Panc1 (cell line): Measurements from ENCODE around the gene LAMC3. TPM values are rescaled to one million over a fixed set of nuclear protein-coding genes. Genes with fewer than 3 reads are reported as not detected.
"Not testable (repeated sequence)": the region's sequence is repeated elsewhere in the genome, so short reads cannot be mapped to it uniquely, and the experiment has no call there.

Experiments
- ATAC-seq: fragments of 200-7000 bp; cut with Tn5 transposase; 2 replicates; pipeline ENCODE4 v1.9.1; 2020; ENCODE audit warnings: mild to moderate bottlenecking, moderate library complexity
- BruUV-seq: library from RNA; stranded (reverse); fragments of 400-500 nt; replicated peaks from 2 replicates; lab custom pipeline; 2021; lab: Mats Ljungman, UMichigan
- CTCF ChIA-PET: fragments of 300-600 bp; sonication (Branson Sonifier 250); formaldehyde crosslinking; loops from one replicate; lab custom pipeline; 2022; ENCODE audit warnings: antibody characterized with exemption; lab: Charles Lee
- POLR2A ChIA-PET: fragments of 300-600 bp; sonication (Branson Sonifier 250); formaldehyde crosslinking; loops from one replicate; lab custom pipeline; 2022; ENCODE audit warnings: antibody characterized with exemption; lab: Charles Lee
- DNase-seq: peaks from one replicate; pipeline ENCODE4 v3.0.0-alpha.2; 2010; ENCODE audit warnings: low read depth, low spot score
- H3K27ac ChIP-seq: 2 replicates; pipeline ENCODE4 v1.5.1; 2011; ENCODE audit warnings: mild to moderate bottlenecking, low read length, inconsistent platforms
- H3K27me3 ChIP-seq: fragments of 200-500 bp; sonication (Bioruptor generic); 2 replicates; pipeline ENCODE4 v1.6.0; 2014; ENCODE audit warnings: low read length, inconsistent platforms; ENCODE audit not compliant: control insufficient read depth, insufficient read depth
- H3K36me3 ChIP-seq: fragments of 200-500 bp; sonication (Bioruptor generic); 2 replicates; pipeline ENCODE4 v1.5.1; 2014; ENCODE audit warnings: inconsistent platforms, mild to moderate bottlenecking, low read length, moderate library complexity; ENCODE audit not compliant: control insufficient read depth, insufficient read depth
- H3K4me1 ChIP-seq: 2 replicates; pipeline ENCODE4 v1.5.1; 2011; ENCODE audit warnings: inconsistent platforms, mild to moderate bottlenecking, low read length, moderate library complexity; ENCODE audit not compliant: control insufficient read depth, insufficient read depth
- H3K4me3 ChIP-seq, 2 experiments: 2 replicates each; pipeline ENCODE4 v1.5.1; 2011 to 2012; ENCODE audit warnings: low read depth in 2 of 2, low read length in 2 of 2, mild to moderate bottlenecking in 2 of 2, inconsistent platforms in 1 of 2, moderate library complexity in 1 of 2
- H3K9me3 ChIP-seq: fragments of 200-500 bp; sonication (Bioruptor generic); 2 replicates; pipeline ENCODE4 v1.5.1; 2014; ENCODE audit warnings: low read depth, mild to moderate bottlenecking, inconsistent platforms, low read length, moderate library complexity; ENCODE audit not compliant: control insufficient read depth, insufficient read depth
- CTCF ChIP-seq: fragments of 450-650 bp; IDR thresholded peaks from 2 replicates; pipeline ENCODE4 v1.5.1; 2017; ENCODE audit warnings: mild to moderate bottlenecking
- POLR2AphosphoS5 ChIP-seq: IDR thresholded peaks from 2 replicates; pipeline ENCODE4 v1.6.1; 2012; ENCODE audit warnings: mild to moderate bottlenecking, low read depth, low read length, moderate library complexity
- SIN3A ChIP-seq: IDR thresholded peaks from 2 replicates; pipeline ENCODE4 v1.6.1; 2012; ENCODE audit warnings: low read depth, mild to moderate bottlenecking, low read length, moderate library complexity, borderline replicate concordance; ENCODE audit not compliant: insufficient read depth
- TCF7L2 ChIP-seq: IDR thresholded peaks from 2 replicates; pipeline ENCODE4 v1.6.1; 2011; ENCODE audit warnings: mild to moderate bottlenecking, low read depth, low read length, inconsistent platforms
- in situ Hi-C: cut with HindIII; loops from 2 replicates; pipeline ENCODE4 v1.10.0; 2016; ENCODE audit warnings: low sequenced_read_pairs, low pct_unique_long_range_greater_than_20kb
- intact Hi-C: fragments of 100-400 bp; cut with micrococcal nuclease; formaldehyde crosslinking; loops from one replicate; pipeline ENCODE4 v1.10.0; 2022; ENCODE audit not compliant: unreplicated experiment
- total RNA-seq: library from RNA; stranded (reverse); gene quantifications from one replicate; pipeline ENCODE4 v1.2.1, GENCODE V29; 2021; ENCODE audit not compliant: unreplicated experiment
- TF ChIP-seq, protein P1 (sequence below), 2 experiments: IDR thresholded peaks; 2 replicates each; pipeline ENCODE4 v1.6.1; 2011 to 2012; ENCODE audit warnings: low read depth in 2 of 2, control low read depth in 1 of 2, low read length in 1 of 2, mild to moderate bottlenecking in 1 of 2, moderate library complexity in 1 of 2; ENCODE audit not compliant: insufficient read depth in 1 of 2

Gene LAMC3
- total RNA-seq, 1 experiment from 2014 or later = 16.4 TPM

GRCh38 chr9:130998597-130999244 lies 10.3 kb upstream of the LAMC3 start:
- ATAC-seq = peak; percentile 24; the same call in 1 of the 2 replicates
- intact Hi-C loops = loop anchor here (5.0 kb wide), 1 partner anchor 126 kb away; no protein-coding TSS in a partner anchor

GRCh38 chr9:130999245-130999623 lies 9.7 kb upstream of the LAMC3 start:
- peaks cover 3% of the 10 kb centered on the region; the same call in 1 of the 2 replicates for H3K4me1 ChIP-seq
- no peak for TF ChIP-seq POLR2AphosphoS5
- TF ChIP-seq TCF7L2 = no peak
- no peak for TF ChIP-seq CTCF
- TF ChIP-seq, protein P1, sequence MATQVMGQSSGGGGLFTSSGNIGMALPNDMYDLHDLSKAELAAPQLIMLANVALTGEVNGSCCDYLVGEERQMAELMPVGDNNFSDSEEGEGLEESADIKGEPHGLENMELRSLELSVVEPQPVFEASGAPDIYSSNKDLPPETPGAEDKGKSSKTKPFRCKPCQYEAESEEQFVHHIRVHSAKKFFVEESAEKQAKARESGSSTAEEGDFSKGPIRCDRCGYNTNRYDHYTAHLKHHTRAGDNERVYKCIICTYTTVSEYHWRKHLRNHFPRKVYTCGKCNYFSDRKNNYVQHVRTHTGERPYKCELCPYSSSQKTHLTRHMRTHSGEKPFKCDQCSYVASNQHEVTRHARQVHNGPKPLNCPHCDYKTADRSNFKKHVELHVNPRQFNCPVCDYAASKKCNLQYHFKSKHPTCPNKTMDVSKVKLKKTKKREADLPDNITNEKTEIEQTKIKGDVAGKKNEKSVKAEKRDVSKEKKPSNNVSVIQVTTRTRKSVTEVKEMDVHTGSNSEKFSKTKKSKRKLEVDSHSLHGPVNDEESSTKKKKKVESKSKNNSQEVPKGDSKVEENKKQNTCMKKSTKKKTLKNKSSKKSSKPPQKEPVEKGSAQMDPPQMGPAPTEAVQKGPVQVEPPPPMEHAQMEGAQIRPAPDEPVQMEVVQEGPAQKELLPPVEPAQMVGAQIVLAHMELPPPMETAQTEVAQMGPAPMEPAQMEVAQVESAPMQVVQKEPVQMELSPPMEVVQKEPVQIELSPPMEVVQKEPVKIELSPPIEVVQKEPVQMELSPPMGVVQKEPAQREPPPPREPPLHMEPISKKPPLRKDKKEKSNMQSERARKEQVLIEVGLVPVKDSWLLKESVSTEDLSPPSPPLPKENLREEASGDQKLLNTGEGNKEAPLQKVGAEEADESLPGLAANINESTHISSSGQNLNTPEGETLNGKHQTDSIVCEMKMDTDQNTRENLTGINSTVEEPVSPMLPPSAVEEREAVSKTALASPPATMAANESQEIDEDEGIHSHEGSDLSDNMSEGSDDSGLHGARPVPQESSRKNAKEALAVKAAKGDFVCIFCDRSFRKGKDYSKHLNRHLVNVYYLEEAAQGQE (IDR thresholded peaks at IDR 0.05; ENCODE audit: insufficient read depth in 1 of 2, low read depth in 2 of 2, low read length in 1 of 2) = no peak
- TF ChIP-seq SIN3A = no peak
- H3K27me3 ChIP-seq = no peaks in the 10 kb centered on the region
- no peak overlapping the region for H3K27ac ChIP-seq
- intact Hi-C loops = loop anchor here (5.0 kb wide), 1 partner anchor 127 kb away; no protein-coding TSS in a partner anchor
- DNase-seq (no peak), ATAC-seq (no peak)
- in situ Hi-C loops = no loop called here
- no peaks in the 10 kb centered on the region for H3K9me3 ChIP-seq
- ChIA-PET CTCF (interaction anchor here (0.9 to 1.2 kb wide), 2 partner anchors 60 to 105 kb away, joined by 3 read pairs; no protein-coding TSS in a partner anchor), POLR2A (no interaction called here)
- no TSS peak for BruUV-seq
- H3K36me3 ChIP-seq = no peaks in the 10 kb centered on the region
- no peak overlapping the region for H3K4me3 ChIP-seq

More at GRCh38 chr9:130998597-130999244, 10.3 kb upstream of the LAMC3 start:
- no peak overlapping the region for H3K4me3 ChIP-seq
- H3K36me3 ChIP-seq = no peaks in the 10 kb centered on the region
- H3K27ac ChIP-seq = no peak overlapping the region
- DNase-seq = no peak
- POLR2A ChIA-PET = no interaction called here
- TF ChIP-seq POLR2AphosphoS5 = no peak
- peak; percentile 56; the same call in 1 of the 2 replicates for TF ChIP-seq CTCF
- TF ChIP-seq SIN3A = no peak
- TF ChIP-seq, protein P1 (IDR thresholded peaks at IDR 0.05; ENCODE audit: insufficient read depth in 1 of 2, low read depth in 2 of 2, low read length in 1 of 2) = no peak
- CTCF ChIA-PET = interaction anchor here (0.6 to 1.2 kb wide), 7 partner anchors 11 to 128 kb away, joined by 3 to 4 read pairs (median 3); no protein-coding TSS in a partner anchor
- H3K4me1 ChIP-seq = peaks cover 3% of the 10 kb centered on the region; the same call in 1 of the 2 replicates
- in situ Hi-C loops = no loop called here
- H3K27me3 ChIP-seq = no peaks in the 10 kb centered on the region
- BruUV-seq = no TSS peak
- H3K9me3 ChIP-seq = no peaks in the 10 kb centered on the region

GRCh38 chr9:131000526-131000925 lies 8.4 kb upstream of the LAMC3 start:
- H3K36me3 ChIP-seq, DNase-seq, H3K9me3 ChIP-seq, intact Hi-C loops, H3K27ac ChIP-seq, H3K4me3 ChIP-seq, BruUV-seq, H3K27me3 ChIP-seq, in situ Hi-C loops, H3K4me1 ChIP-seq, POLR2A ChIA-PET, CTCF ChIA-PET, ATAC-seq: not testable (repeated sequence)
